GM23338 (cell line): ENCODE data around the gene SLC45A3. TPM values are rescaled to one million over a fixed set of nuclear protein-coding genes. Genes with fewer than 3 reads are reported as not detected.

Experiments used
- ATAC-seq: fragments of 200-7000 bp; cut with Tn5 transposase; 3 replicates; pipeline ENCODE4 v1.9.1; 2020
- DNase-seq: peaks from one replicate; pipeline ENCODE4 v3.0.0-alpha.2; 2015; ENCODE audit warnings: low spot score
- H2AFZ ChIP-seq: fragments of 200-600 bp; sonication (generic); 2 replicates; pipeline ENCODE4 v1.8.0; 2016; ENCODE audit warnings: antibody characterized with exemption, mild to moderate bottlenecking, moderate library complexity
- H3F3A ChIP-seq: fragments of 200-600 bp; sonication (generic); replicated peaks from 2 replicates; pipeline ENCODE4 v1.8.0; 2017; ENCODE audit warnings: antibody characterized with exemption, mixed run types, low read depth
- H3K27ac ChIP-seq: fragments of 200-600 bp; sonication (generic); 2 replicates; pipeline ENCODE4 v1.6.1; 2016; ENCODE audit warnings: low read depth
- H3K27me3 ChIP-seq: fragments of 200-600 bp; sonication (generic); 2 replicates; pipeline ENCODE4 v1.8.0; 2016; ENCODE audit warnings: mild to moderate bottlenecking, mixed run types, moderate library complexity; ENCODE audit not compliant: insufficient read depth
- H3K36me3 ChIP-seq: fragments of 200-600 bp; sonication (generic); 2 replicates; pipeline ENCODE4 v1.8.0; 2016; ENCODE audit warnings: mild to moderate bottlenecking; ENCODE audit not compliant: insufficient read depth
- H3K4me1 ChIP-seq: fragments of 200-600 bp; sonication (generic); 2 replicates; pipeline ENCODE4 v1.8.0; 2016; ENCODE audit warnings: mild to moderate bottlenecking, moderate library complexity; ENCODE audit not compliant: insufficient read depth
- H3K4me2 ChIP-seq: fragments of 200-600 bp; sonication (generic); 2 replicates; pipeline ENCODE4 v1.7.1; 2017; ENCODE audit warnings: mixed run types
- H3K4me3 ChIP-seq: fragments of 200-600 bp; sonication (generic); 2 replicates; pipeline ENCODE4 v1.6.1; 2016; ENCODE audit warnings: mixed run types
- H3K79me2 ChIP-seq: fragments of 200-600 bp; sonication (generic); replicated peaks from 2 replicates; pipeline ENCODE4 v1.8.0; 2017; ENCODE audit warnings: mild to moderate bottlenecking; ENCODE audit not compliant: insufficient read depth
- H3K9me2 ChIP-seq: fragments of 200-600 bp; sonication (generic); 2 replicates; pipeline ENCODE4 v1.8.0; 2017; ENCODE audit not compliant: insufficient read depth
- H4K20me1 ChIP-seq: fragments of 200-600 bp; sonication (generic); replicated peaks from 2 replicates; pipeline ENCODE4 v1.8.0; 2017; ENCODE audit warnings: mild to moderate bottlenecking; ENCODE audit not compliant: insufficient read depth
- H3K27ac Mint-ChIP-seq: 2 replicates; pipeline ENCODE4 v1.8.0; 2020; ENCODE audit warnings: inconsistent platforms, mild to moderate bottlenecking, moderate library complexity, mixed read lengths
- H3K27me3 Mint-ChIP-seq: 3 replicates; pipeline ENCODE4 v1.8.0; 2022; ENCODE audit warnings: low read depth, mild to moderate bottlenecking, moderate library complexity, mixed read lengths, inconsistent platforms; ENCODE audit not compliant: insufficient read depth, poor library complexity
- H3K36me3 Mint-ChIP-seq: 3 replicates; pipeline ENCODE4 v1.8.0; 2021; ENCODE audit warnings: low read depth, mild to moderate bottlenecking, inconsistent platforms, moderate library complexity, mixed read lengths
- H3K4me1 Mint-ChIP-seq: 3 replicates; pipeline ENCODE4 v1.8.0; 2020; ENCODE audit warnings: mild to moderate bottlenecking, inconsistent platforms, mixed read lengths
- H3K4me3 Mint-ChIP-seq: 3 replicates; pipeline ENCODE4 v1.8.0; 2021; ENCODE audit warnings: moderate library complexity, mild to moderate bottlenecking, inconsistent platforms, mixed read lengths
- H3K9me3 Mint-ChIP-seq: 3 replicates; pipeline ENCODE4 v1.8.0; 2020; ENCODE audit warnings: moderate library complexity, mild to moderate bottlenecking, inconsistent platforms, mixed read lengths
- JUNB ChIP-seq: IDR thresholded peaks from one replicate; pipeline ENCODE4 v1.6.1; 2016; ENCODE audit warnings: antibody characterized with exemption; ENCODE audit not compliant: unreplicated experiment
- polyA plus RNA-seq: library from polyadenylated mRNA; unstranded; fragments of >200 nt; fragmentation: Nextera tagmentation; extraction: Ambion mirVana; gene quantifications from 2 replicates; pipeline ENCODE4 v1.2.1, GENCODE V29; 2016
- total RNA-seq: library from RNA; depleted of rRNA; stranded (reverse); fragments of >200 nt; shearing (Covaris generic); gene quantifications from 2 replicates; pipeline ENCODE4 v1.2.3, GENCODE V29; 2014
- TF ChIP-seq, protein P1 (sequence below): IDR thresholded peaks from one replicate; pipeline ENCODE4 v1.6.1; 2018; ENCODE audit warnings: antibody characterized with exemption; ENCODE audit not compliant: unreplicated experiment
- TF ChIP-seq, protein P2 (sequence below): fragments of 250-450 bp; sonication (Bioruptor Pico); IDR thresholded peaks from 2 replicates; pipeline ENCODE4 v1.5.0; 2020; ENCODE audit warnings: mild to moderate bottlenecking, moderate library complexity

SLC45A3 gene
- total and polyA plus RNA-seq, 2 experiments from 2014 or later = 4.7 to 16.0 TPM

DNA sequence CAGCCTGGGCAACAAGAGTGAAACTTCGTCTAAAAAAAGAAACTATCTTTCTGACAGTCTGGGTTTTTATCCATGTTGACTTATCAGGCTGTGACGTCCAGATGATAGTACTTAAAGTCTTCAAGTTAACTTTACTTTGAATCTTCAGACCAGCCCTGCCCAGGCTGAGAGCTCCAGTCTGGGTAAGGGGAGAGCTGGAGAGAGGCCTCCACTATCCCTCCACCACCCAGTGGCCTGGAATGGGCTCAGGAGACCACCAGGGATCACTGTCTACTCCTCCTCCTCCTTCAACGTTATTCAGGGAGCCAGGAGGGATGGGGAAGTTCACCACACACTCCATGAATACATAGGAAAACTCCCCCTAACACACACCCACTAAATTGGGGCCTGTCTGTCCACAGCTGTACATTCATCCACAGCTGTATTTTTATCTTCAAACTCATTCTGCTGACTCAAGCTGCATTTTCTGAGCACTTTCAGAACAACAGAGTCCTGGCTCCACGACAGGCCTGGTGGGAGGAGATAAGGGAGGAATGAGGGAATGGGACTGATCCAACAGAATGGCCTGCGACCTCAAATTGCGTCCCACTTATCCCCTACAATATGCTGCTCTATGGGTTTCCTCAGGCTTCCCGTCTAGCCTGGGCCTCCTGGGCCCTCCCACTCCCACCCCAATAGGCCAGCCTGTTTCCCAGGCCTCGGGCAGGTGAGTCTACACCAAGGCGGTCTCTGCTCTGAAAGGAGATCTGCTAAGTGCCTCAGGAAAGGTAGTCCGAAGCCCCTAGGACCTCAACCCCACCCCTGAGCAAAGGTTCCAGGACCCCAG, 1.8 kb downstream of the SLC45A3 start:
- H3K27me3 ChIP-seq = peaks cover 12% of the 10 kb centered on the region
- peaks cover 33% of the 10 kb centered on the region for H3K4me1 ChIP-seq
- DNase-seq (no peak), ATAC-seq (peak; percentile 25)
- no peaks in the 10 kb centered on the region for H3K36me3 ChIP-seq
- H3K36me3 Mint-ChIP-seq = no peaks in the 10 kb centered on the region; the same call in 2 of the 3 replicates
- no peak overlapping the region for H3K27ac ChIP-seq
- peak overlapping the region; percentile 82; the same call in 1 of the 2 replicates for H3K4me3 ChIP-seq
- no peaks in the 10 kb centered on the region for H3K9me2 ChIP-seq
- peak overlapping the region; percentile 79 for H3K4me3 Mint-ChIP-seq
- 0 out of 2 replicates have a peak, but pooled peaks cover 10% of the 10 kb centered on the region for H3F3A ChIP-seq
- no peak overlapping the region for H2AFZ ChIP-seq
- H3K79me2 ChIP-seq = peaks cover 43% of the 10 kb centered on the region
- peaks cover 26% of the 10 kb centered on the region for H3K27me3 Mint-ChIP-seq
- peaks cover 4% of the 10 kb centered on the region; the same call in 1 of the 2 replicates for H4K20me1 ChIP-seq
- TF ChIP-seq JUNB = no peak
- TF ChIP-seq, protein P1, sequence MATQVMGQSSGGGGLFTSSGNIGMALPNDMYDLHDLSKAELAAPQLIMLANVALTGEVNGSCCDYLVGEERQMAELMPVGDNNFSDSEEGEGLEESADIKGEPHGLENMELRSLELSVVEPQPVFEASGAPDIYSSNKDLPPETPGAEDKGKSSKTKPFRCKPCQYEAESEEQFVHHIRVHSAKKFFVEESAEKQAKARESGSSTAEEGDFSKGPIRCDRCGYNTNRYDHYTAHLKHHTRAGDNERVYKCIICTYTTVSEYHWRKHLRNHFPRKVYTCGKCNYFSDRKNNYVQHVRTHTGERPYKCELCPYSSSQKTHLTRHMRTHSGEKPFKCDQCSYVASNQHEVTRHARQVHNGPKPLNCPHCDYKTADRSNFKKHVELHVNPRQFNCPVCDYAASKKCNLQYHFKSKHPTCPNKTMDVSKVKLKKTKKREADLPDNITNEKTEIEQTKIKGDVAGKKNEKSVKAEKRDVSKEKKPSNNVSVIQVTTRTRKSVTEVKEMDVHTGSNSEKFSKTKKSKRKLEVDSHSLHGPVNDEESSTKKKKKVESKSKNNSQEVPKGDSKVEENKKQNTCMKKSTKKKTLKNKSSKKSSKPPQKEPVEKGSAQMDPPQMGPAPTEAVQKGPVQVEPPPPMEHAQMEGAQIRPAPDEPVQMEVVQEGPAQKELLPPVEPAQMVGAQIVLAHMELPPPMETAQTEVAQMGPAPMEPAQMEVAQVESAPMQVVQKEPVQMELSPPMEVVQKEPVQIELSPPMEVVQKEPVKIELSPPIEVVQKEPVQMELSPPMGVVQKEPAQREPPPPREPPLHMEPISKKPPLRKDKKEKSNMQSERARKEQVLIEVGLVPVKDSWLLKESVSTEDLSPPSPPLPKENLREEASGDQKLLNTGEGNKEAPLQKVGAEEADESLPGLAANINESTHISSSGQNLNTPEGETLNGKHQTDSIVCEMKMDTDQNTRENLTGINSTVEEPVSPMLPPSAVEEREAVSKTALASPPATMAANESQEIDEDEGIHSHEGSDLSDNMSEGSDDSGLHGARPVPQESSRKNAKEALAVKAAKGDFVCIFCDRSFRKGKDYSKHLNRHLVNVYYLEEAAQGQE = no peak
- TF ChIP-seq, protein P2, sequence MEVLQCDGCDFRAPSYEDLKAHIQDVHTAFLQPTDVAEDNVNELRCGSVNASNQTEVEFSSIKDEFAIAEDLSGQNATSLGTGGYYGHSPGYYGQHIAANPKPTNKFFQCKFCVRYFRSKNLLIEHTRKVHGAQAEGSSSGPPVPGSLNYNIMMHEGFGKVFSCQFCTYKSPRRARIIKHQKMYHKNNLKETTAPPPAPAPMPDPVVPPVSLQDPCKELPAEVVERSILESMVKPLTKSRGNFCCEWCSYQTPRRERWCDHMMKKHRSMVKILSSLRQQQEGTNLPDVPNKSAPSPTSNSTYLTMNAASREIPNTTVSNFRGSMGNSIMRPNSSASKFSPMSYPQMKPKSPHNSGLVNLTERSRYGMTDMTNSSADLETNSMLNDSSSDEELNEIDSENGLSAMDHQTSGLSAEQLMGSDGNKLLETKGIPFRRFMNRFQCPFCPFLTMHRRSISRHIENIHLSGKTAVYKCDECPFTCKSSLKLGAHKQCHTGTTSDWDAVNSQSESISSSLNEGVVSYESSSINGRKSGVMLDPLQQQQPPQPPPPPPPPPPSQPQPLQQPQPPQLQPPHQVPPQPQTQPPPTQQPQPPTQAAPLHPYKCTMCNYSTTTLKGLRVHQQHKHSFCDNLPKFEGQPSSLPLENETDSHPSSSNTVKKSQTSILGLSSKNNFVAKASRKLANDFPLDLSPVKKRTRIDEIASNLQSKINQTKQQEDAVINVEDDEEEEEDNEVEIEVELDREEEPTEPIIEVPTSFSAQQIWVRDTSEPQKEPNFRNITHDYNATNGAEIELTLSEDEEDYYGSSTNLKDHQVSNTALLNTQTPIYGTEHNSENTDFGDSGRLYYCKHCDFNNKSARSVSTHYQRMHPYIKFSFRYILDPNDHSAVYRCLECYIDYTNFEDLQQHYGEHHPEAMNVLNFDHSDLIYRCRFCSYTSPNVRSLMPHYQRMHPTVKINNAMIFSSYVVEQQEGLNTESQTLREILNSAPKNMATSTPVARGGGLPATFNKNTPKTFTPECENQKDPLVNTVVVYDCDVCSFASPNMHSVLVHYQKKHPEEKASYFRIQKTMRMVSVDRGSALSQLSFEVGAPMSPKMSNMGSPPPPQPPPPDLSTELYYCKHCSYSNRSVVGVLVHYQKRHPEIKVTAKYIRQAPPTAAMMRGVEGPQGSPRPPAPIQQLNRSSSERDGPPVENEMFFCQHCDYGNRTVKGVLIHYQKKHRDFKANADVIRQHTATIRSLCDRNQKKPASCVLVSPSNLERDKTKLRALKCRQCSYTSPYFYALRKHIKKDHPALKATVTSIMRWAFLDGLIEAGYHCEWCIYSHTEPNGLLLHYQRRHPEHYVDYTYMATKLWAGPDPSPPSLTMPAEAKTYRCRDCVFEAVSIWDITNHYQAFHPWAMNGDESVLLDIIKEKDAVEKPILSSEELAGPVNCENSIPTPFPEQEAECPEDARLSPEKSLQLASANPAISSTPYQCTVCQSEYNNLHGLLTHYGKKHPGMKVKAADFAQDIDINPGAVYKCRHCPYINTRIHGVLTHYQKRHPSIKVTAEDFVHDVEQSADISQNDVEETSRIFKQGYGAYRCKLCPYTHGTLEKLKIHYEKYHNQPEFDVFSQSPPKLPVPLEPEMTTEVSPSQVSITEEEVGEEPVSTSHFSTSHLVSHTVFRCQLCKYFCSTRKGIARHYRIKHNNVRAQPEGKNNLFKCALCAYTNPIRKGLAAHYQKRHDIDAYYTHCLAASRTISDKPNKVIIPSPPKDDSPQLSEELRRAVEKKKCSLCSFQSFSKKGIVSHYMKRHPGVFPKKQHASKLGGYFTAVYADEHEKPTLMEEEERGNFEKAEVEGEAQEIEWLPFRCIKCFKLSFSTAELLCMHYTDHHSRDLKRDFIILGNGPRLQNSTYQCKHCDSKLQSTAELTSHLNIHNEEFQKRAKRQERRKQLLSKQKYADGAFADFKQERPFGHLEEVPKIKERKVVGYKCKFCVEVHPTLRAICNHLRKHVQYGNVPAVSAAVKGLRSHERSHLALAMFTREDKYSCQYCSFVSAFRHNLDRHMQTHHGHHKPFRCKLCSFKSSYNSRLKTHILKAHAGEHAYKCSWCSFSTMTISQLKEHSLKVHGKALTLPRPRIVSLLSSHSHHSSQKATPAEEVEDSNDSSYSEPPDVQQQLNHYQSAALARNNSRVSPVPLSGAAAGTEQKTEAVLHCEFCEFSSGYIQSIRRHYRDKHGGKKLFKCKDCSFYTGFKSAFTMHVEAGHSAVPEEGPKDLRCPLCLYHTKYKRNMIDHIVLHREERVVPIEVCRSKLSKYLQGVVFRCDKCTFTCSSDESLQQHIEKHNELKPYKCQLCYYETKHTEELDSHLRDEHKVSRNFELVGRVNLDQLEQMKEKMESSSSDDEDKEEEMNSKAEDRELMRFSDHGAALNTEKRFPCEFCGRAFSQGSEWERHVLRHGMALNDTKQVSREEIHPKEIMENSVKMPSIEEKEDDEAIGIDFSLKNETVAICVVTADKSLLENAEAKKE (CRISPR knock-in tag) = no peak
- H3K4me2 ChIP-seq = peak overlapping the region; percentile 92
- no peak overlapping the region for H3K27ac Mint-ChIP-seq
- H3K9me3 Mint-ChIP-seq = no peaks in the 10 kb centered on the region; the same call in 2 of the 3 replicates
- peaks cover 44% of the 10 kb centered on the region for H3K4me1 Mint-ChIP-seq
